AG09309 (cell line): ENCODE results near the gene SMCO2.
A peak's percentile ranks its signal among the peaks of the same experiment; 100 is the strongest.

Experiments
- DNase-seq: peaks from one replicate; pipeline ENCODE4 v3.0.0-alpha.2; 2010; ENCODE audit warnings: low read depth
- H3K4me3 ChIP-seq: 2 replicates; pipeline ENCODE4 v1.5.1; 2011; ENCODE audit warnings: mild to moderate bottlenecking, low read depth, low read length, moderate library complexity; ENCODE audit not compliant: control insufficient read depth
- TF ChIP-seq, protein P1 (sequence below): IDR thresholded peaks from 2 replicates; pipeline ENCODE4 v1.5.1; 2011; ENCODE audit warnings: mild to moderate bottlenecking, low read depth, low read length, inconsistent platforms; ENCODE audit not compliant: insufficient read depth, control insufficient read depth; ENCODE audit errors: missing control alignments

SMCO2 gene

GRCh38 chr12:27424631-27425230 is 21.8 kb upstream of the SMCO2 start:
- TF ChIP-seq, protein P1, sequence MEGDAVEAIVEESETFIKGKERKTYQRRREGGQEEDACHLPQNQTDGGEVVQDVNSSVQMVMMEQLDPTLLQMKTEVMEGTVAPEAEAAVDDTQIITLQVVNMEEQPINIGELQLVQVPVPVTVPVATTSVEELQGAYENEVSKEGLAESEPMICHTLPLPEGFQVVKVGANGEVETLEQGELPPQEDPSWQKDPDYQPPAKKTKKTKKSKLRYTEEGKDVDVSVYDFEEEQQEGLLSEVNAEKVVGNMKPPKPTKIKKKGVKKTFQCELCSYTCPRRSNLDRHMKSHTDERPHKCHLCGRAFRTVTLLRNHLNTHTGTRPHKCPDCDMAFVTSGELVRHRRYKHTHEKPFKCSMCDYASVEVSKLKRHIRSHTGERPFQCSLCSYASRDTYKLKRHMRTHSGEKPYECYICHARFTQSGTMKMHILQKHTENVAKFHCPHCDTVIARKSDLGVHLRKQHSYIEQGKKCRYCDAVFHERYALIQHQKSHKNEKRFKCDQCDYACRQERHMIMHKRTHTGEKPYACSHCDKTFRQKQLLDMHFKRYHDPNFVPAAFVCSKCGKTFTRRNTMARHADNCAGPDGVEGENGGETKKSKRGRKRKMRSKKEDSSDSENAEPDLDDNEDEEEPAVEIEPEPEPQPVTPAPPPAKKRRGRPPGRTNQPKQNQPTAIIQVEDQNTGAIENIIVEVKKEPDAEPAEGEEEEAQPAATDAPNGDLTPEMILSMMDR: peak; percentile 67
- H3K4me3 ChIP-seq: no peak overlapping the region
- peak; percentile 67 for DNase-seq

DNA sequence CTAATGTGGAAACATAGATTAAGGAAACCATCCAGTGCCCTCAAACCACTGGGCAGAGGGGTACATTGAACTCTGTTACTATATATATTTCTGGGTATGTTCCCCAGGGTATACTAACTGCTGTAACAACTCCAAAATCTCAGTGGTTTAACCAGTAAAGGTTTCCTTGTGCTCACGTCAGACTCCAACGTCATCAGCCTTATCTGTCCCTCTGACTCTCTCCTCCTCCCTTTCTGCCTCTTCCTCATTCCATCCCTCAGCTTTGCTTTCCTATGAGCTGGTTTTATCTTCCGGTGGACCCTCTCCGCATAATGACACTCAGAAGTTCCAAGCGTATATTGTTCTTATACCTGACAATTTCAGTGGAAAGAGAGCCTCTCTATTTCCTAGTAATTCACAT is 21.2 kb upstream of the SMCO2 start:
- no peak overlapping the region for H3K4me3 ChIP-seq
- TF ChIP-seq, protein P1: no peak

DNA sequence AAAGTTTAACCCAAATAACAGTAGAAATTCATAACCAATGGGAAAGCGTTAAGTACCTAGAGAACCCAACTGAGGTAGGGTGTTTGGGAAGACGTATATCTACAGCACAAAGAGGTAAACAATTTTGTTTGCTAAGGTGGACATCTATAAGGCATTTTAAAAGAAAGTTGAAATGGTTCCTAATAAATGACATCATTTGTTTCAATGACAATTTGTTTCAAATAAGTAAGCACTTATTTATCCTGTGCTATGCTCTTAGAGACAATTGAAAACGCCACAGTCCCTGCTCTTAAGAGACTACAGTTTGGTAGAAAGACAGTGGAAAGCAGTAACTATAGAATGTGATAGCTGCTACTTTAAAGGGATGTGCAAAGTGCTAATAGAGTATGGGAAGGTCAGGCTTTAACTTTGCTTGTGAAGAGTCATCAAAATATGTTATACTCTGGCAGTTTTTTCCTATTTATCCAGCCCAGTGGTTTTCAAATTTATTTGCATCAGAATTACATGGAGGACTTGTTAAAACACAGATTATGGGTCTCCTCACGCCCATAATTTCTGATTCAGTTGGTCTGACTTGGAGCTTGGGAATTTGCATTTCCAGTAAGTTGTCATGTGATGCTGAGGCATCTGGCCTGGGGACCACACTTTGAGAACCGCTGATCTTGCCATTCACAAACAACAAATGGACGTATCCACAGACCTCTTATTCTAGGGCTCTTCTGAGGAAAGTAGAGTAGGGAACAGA is 19.6 kb upstream of the SMCO2 start:
- TF ChIP-seq, protein P1: no peak
- no peak for DNase-seq
- no peak overlapping the region for H3K4me3 ChIP-seq

More for the DNA sequence above, 21.2 kb upstream of the SMCO2 start:
- DNase-seq: no peak

GRCh38 chr12:27427824-27428223 is 18.7 kb upstream of the SMCO2 start:
- no peak for DNase-seq
- TF ChIP-seq, protein P1: no peak
- H3K4me3 ChIP-seq: no peak overlapping the region

- no peak overlapping the region for H3K4me3 ChIP-seq
- TF ChIP-seq, protein P1: no peak
- no peak for DNase-seq
Measured at GRCh38 chr12:27428466-27428865, 18.1 kb upstream of the SMCO2 start.

DNA sequence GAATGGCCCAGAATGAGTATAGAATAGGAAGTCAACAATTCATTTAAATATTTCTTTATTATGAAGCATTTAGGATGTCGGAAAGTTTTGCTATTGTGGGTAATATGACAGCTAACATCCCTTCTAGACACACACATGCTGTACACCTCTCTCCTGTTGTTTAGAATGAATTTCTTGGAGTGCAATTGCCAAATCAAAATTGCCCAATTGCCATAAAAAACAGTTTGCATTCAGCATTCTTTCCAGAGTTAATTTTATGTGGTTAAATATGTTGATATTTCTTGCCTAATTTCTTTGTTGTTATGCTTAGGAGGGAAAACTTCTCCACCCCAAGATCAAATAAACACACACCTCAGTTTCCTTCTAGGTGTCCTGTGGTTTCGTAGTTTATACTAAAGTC is 16.9 kb upstream of the SMCO2 start:
- TF ChIP-seq, protein P1: no peak
- H3K4me3 ChIP-seq: no peak overlapping the region
- no peak for DNase-seq

GRCh38 chr12:27431185-27431584 is 15.4 kb upstream of the SMCO2 start:
- DNase-seq: no peak
- TF ChIP-seq, protein P1: no peak
- no peak overlapping the region for H3K4me3 ChIP-seq
